ENCODE measurements around the gene E2F8. TPM values are rescaled to one million over a fixed set of nuclear protein-coding genes. Genes with fewer than 3 reads are reported as not detected.

Gene E2F8
- total and polyA plus RNA-seq, 2 donors (not counting 3 experiments of a cell fraction or from before 2014, with no cell fraction given), result 6.5 to 19.1 TPM

DNA sequence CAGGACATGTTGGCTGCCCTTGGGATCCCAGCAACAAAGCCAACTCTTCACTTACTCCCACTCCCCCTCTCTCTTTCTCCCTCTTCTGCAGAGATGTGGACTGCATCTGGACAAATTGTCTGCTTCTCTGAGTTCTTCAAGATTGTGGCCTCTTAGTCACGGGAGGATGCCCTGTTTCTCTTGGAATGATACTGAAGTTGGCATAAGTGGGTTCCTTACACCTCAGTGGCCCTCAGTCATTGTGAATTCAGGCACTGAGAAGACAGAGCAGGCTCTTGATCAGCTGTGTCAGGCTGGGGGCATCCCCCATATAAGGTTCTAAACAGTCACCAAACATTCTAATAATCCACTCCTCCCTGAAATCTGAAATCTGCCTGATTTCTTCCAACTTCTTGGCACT is 6.1 kb upstream of the E2F8 start:
- intact Hi-C loops (cut with micrococcal nuclease), result no loop called here
- Histone ChIP-seq H3K27ac (ENCODE audit: insufficient read depth, low read depth, low read length) (no peak overlapping the region), H3K79me2 (ENCODE audit: control insufficient read depth, insufficient read depth, low read length) (no peaks in the 10 kb centered on the region), H3K27me3 (ENCODE audit: control insufficient read depth in 2 of 2, insufficient read depth in 2 of 2, low read length in 2 of 2) (peaks cover 4 to 8% of the 10 kb centered on the region in 2 experiments), H3K9ac (replicated peaks; ENCODE audit: extremely low read depth, insufficient read depth, low read length) (no peak overlapping the region), H3K36me3 (ENCODE audit: control insufficient read depth in 2 of 2, extremely low read depth in 1 of 2, insufficient read depth in 2 of 2, low read length in 2 of 2) (no peaks in the 10 kb centered on the region), H3K9me3 (replicated peaks; ENCODE audit: control insufficient read depth, insufficient read depth, low read length) (no peaks in the 10 kb centered on the region), H3K4me1 (ENCODE audit: control insufficient read depth, extremely low read depth, insufficient read depth, low read length) (peaks cover 5% of the 10 kb centered on the region), H3K4me3 (replicated peaks in 1 of 3; ENCODE audit: insufficient read depth in 1 of 3, low read depth in 1 of 3, low read length in 3 of 3) (no peak overlapping the region), H3K4me2 (ENCODE audit: insufficient read depth, low read length) (no peak overlapping the region), H2AFZ (ENCODE audit: low read depth, low read length) (no peak overlapping the region), H3K9me1 (replicated peaks; ENCODE audit: control insufficient read depth, extremely low read depth, insufficient read depth, low read length) (no peaks in the 10 kb centered on the region), H4K20me1 (replicated peaks; ENCODE audit: control insufficient read depth, extremely low read depth, insufficient read depth, low read length) (no peaks in the 10 kb centered on the region)
- dilution Hi-C loops (cut with MboI; ENCODE audit: extremely low pct_ligation_motif_present, low sequenced_read_pairs), result no loop called here
- CTCF ChIA-PET, result interaction anchor here (1.6 to 3.7 kb wide), 2 partner anchors 13 to 169 kb away, joined by 14 to 16 read pairs; no protein-coding TSS in a partner anchor
- DNase-seq (ENCODE audit: low read depth, low spot score), result no peak
- TF ChIP-seq EZH2 (IDR thresholded peaks at IDR 0.05; ENCODE audit: borderline replicate concordance, low read depth, low read length, severe bottlenecking) (no peak), POLR2A (IDR thresholded peaks at IDR 0.05; ENCODE audit: low read depth, low read length) (no peak), MYC (IDR thresholded peaks at IDR 0.05; ENCODE audit: low read depth, low read length) (no peak), POLR2AphosphoS5 (IDR thresholded peaks at IDR 0.05; ENCODE audit: insufficient read depth, low read depth, low read length) (no peak), GATA2 (IDR thresholded peaks at IDR 0.05; ENCODE audit: insufficient read depth, insufficient read length, low read depth, low read length) (no peak), JUN (IDR thresholded peaks at IDR 0.05; ENCODE audit: borderline replicate concordance, insufficient read depth, insufficient read length, low read depth) (no peak), FOS (IDR thresholded peaks at IDR 0.05; ENCODE audit: borderline replicate concordance, insufficient read depth, low read length) (no peak)
- TF ChIP-seq, protein P1, sequence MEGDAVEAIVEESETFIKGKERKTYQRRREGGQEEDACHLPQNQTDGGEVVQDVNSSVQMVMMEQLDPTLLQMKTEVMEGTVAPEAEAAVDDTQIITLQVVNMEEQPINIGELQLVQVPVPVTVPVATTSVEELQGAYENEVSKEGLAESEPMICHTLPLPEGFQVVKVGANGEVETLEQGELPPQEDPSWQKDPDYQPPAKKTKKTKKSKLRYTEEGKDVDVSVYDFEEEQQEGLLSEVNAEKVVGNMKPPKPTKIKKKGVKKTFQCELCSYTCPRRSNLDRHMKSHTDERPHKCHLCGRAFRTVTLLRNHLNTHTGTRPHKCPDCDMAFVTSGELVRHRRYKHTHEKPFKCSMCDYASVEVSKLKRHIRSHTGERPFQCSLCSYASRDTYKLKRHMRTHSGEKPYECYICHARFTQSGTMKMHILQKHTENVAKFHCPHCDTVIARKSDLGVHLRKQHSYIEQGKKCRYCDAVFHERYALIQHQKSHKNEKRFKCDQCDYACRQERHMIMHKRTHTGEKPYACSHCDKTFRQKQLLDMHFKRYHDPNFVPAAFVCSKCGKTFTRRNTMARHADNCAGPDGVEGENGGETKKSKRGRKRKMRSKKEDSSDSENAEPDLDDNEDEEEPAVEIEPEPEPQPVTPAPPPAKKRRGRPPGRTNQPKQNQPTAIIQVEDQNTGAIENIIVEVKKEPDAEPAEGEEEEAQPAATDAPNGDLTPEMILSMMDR (IDR thresholded peaks at IDR 0.05; ENCODE audit: extremely low read depth in 1 of 2, insufficient read depth in 1 of 2, low read depth in 1 of 2, low read length in 2 of 2), result no peak
- TF ChIP-seq, protein P2, sequence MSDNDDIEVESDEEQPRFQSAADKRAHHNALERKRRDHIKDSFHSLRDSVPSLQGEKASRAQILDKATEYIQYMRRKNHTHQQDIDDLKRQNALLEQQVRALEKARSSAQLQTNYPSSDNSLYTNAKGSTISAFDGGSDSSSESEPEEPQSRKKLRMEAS (IDR thresholded peaks at IDR 0.05; ENCODE audit: insufficient read depth, insufficient read length), result no peak
- POLR2A ChIA-PET, result no interaction called here
- BruUV-seq (replicated peaks), result no TSS peak
- no peak for FAIRE-seq

All from endothelial cell of umbilical vein (primary cell).